Activated T-cell treated with anti-CD3 and anti-CD28 coated beads for 1 hour (primary cell): Measurements from ENCODE around the gene PRSS27.
"Not testable (repeated sequence)": the region's sequence is repeated elsewhere in the genome, so short reads cannot be mapped to it uniquely, and the experiment has no call there.

ENCODE experiments used
- DNase-seq: peaks from one replicate; pipeline ENCODE4 v3.0.0-alpha.2; 2020; ENCODE audit warnings: low read depth

Gene PRSS27

DNA sequence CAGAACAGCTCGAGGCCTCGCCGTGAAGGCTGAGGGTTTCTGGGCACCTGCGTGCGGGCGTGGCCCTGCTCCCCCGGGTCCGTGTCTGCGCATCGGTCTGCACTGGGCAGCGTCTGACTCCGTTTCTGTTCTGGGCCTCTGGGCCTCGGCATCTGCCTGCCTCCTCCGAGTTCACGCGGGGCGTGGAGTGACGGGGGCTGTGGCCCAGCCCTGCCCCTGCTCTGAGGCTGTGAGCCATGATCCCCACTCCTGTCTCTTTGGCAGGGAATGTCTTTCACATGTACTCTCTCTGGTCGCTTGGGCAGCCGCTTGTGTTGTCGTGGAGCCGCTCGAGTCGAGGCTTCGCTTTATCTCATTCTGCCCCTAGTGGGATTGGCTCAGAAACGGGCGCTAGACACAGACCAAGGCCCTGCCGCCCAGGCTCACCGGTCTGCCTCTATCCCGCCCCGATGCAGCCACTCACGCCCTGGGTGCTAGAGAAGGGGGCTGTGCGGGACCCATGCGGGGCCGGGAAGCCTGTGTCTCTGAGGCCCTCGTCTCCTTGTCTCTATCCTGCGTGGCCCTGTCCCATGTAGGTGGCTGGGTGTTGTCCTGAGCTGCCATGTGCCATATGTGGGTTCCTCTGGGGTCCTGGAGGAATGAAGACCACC lies 23.3 kb downstream of the PRSS27 start:
- DNase-seq: not testable (repeated sequence)

DNA sequence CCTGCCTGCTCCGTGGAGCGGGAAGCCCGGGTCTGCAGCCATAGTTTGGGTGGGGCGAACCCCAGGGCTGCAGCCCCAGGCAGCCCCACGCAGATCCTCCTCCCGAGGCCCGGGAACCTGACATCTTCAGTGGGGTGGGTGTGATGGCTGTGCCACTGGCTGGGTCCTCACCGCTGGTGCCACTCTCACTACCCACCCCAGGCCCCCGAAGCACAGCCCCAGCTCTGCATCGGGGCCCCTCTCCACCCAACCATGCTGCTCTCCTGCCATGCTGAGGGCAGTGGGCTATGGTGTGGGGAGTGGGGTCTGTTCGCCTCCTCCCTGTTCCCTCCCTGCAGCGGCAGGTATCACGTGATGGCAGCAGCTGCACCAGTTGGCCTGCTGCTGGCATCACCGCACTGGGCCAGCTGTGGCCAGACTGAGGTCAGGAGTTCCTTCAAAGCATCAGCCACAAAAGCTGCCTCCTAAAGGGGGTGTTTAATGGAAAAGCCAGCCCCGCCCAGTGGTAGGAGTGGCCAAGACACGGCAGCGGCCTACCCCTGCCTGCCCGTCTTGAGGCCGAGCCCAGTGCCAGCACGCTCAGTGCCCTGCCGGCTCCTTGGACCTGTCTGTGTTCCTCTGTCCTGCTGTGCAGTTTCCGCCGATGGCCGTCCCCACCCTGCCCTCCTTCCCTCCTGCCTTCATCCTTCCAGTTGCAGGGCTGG lies 26.9 kb downstream of the PRSS27 start:
- no peak for DNase-seq

DNA sequence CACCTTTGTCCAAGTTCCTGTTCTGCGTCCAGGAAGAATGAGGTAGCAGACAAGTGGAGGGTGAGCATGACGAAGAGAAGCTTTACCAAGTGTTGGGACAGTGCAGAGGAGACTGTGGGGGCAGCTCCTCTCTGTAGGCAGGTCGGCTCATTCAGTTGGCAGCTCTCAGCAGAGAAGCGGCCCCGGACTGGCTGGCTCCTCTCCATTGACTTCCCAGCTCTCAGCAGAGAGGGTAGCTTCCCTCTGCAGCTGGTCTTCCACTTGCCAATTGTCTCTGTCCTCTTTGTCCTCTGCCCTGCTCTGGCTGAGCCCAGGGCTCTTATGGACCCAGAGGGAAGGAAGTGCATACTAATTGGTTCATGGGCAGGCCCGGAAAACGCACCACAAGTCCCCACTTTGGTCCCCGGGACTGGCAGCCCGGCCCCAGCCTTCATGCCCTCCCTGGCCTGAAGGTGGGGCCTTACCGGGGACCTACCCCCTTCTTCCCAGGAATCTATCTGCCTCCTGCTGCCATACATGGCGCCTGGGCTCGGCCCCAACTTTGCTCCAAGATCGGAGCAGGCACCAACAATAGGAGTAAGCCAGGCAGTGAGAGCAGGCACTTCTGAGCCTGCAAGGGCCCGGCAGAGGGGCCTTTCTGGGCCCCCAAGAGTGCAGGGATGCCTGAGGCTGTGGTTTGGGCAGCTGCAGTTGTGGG lies 27.6 kb downstream of the PRSS27 start:
- no peak for DNase-seq

DNA sequence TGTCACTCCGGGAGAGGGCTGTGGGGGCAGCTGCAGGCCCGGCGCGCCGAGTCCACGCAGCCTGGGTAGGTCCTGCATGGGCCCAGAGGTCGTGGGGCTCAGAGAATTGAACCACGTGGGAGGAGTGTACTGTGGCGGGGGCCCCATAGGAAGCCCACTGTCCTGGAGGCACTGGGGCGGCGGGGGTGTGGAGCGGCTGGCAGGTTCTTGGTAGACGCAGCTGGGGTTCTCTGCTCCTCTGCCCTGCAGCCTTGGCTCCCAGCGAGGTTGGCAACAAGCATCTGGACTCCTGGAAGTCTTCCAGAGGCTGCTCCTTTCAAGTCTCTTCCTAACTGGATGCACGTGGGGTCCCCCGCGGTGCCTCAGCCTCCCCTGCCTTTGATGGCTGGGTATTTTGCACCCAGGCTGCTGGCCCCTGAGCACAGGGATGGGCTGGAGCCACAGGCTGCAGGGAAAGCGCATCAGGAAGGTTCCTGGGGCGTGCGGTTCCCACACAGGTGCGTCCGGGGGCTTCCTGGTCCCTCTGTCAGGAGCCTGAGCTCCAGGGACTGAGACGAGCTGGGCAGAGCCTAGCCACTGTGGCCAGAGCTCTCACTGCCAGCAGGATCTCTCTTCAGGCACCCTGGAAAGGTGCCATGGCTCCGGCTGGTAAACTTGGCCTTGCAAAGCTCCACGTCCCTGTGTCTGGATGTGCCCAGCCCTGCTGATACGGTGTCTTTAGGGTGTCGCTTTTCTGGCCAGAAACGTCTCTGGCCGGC lies 28.4 kb downstream of the PRSS27 start:
- no peak for DNase-seq

DNA sequence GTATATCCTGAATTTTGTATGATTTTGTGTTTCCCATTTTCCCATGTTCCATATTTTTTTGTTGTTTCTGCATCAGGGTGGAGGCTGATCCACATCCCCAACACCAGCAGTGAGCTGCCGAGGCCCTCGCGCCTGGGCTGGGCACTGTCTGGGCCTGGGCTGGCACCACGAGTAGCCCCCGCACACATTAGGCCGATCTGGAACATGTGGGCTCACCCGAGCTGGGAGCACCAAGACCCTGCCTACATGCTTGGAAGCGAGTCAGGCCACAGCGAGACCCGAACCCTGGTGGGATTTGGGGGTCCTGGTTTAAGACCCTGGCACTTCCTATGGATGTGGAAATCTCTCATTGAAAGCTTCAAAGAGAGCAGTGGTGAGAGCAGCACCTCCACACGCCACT lies 29.2 kb downstream of the PRSS27 start:
- no peak for DNase-seq

DNA sequence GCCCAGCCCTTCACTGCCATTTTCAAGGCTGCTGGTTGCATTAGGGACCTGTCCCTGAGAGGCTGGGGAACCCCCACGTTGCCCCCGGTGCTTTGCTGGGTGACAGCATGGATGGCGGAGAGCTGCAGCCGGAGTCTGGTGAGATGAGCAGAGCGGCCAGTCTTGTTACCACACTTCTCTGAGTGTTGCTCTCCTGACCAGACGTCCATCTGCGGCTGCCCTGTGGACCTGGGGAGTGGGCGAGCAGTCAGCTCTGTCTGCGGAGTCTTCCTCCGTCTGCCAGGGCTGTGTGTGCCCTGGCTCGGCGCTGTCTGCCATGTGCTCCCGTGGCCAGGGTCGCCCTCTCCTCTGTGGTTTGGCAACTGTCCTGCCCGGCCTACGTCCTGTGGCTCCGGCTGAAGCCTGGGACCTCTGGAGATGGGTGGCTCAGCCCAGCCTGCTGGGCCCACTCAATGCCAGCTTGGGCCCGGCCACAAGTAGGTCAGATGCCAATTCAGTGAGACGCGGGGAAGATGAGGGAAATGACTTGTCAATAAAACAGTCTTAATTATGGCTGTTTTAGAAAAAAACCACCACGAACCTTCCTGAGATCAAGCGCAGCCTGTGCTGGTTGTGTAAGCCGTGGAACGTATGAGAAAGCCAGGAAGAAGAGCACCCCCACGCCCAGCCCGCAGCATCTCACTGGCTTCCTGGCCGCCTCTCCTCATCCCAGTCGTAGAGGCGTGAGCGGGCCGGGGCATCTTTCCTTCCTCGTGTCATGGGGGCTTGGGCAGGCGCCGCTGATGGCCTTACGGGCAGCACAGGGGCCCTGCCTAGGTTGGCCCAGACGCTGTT lies 29.8 kb downstream of the PRSS27 start:
- DNase-seq: no peak

DNA sequence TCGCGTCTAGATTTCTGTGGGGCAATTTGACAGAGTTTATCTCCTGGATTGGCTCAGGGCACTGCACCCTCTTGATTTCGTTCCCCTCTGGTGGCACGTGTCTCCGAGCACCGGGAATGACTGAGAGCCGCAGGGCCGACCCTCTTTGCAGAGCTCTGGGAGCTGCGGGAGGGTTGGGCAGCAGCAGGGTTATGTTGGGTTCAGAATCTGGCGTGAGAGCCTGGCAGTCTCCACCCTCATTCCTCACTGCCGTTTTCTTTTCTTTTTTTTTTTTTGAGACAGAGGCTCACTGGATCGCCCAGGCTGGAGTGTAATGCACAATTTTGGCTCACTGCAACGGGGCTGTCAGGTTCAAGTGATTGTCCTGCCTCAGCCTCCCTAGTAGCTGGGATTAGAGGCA lies 30.6 kb downstream of the PRSS27 start:
- not testable (repeated sequence) for DNase-seq

DNA sequence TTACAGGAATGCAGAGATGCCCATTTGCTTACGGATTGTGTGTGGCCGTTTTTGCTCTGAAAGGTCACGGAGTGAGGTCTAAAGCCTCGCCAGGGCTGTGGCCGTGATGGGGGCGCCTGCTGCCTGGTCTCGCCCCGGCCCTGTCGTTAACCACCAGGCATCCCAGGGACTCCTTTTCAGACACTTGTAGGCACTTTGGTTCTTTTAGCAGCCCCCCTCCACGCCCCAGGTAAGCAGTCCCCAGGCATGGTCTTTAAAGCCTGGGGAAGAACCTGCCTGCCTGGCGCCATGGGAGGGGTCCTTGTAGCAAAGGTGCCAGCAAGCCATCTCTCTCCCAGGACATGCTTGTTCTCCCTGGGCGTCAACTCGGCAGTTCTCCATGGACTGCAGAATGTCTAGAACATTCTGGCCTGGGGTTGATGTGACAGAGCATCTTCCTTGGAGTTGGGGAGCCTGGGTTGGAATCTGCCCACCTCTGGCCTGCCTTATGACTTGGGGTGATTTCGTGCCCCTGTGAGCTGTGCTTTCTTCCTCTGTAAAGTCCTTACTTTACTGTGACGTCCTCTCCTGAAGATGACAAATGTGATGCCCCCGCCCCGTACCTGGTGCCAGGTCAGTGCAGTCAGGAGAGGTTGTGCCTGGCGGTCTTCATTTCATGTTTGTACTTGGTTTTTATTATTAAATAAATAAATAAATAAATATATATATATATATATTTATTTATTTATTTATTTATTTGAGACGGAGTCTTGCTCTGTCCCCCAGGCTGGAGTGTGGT lies 32.3 kb downstream of the PRSS27 start:
- no peak for DNase-seq

DNA sequence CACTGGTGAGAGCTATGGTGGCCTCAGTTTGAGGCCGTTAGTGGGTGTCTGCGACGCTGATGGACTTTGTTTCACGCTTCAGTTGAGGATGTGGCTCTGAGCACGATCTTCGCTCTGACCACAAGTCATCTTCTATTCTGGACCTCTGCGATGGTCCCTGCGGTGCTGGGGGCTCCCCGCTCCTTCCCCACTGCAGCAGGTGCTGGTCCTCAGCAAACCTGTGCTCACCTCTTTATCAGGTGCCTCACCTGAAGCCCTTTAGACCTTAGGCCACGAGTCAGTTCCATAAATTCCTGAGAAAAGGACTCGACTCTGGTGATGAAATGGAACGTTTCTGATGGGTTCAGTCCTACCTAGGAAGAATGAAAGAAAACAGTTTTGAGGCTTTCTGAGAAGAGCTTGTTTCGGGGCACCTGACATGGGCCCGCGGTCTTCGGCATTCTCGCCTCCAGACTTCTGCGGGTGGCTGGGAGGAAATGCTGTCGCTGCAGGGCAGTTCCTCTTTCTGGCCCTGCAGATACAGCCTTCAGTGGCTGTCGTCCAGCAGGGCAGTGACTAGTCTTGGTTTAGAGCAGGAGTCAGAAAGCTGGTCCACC lies 33.0 kb downstream of the PRSS27 start:
- no peak for DNase-seq

DNA sequence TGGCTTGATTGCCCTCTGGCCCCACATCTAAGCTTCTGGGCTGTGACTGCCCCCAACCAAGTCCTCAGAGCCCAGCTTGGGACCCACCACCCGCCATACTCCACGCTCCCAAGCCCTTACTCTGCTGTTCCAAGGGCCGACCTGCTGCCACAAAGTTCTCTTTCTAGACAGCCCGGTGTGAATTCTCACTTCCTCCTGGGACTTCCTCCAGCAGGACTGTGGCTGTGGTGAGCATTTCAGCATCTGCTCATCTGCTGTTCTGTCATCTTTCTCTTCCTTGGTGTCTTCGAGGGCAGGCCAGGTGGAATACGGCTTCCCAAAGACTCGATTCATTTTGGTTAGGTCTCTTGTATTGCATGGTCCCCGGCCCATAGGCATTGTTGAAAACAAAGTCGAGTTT lies 33.9 kb downstream of the PRSS27 start:
- DNase-seq: not testable (repeated sequence)

DNA sequence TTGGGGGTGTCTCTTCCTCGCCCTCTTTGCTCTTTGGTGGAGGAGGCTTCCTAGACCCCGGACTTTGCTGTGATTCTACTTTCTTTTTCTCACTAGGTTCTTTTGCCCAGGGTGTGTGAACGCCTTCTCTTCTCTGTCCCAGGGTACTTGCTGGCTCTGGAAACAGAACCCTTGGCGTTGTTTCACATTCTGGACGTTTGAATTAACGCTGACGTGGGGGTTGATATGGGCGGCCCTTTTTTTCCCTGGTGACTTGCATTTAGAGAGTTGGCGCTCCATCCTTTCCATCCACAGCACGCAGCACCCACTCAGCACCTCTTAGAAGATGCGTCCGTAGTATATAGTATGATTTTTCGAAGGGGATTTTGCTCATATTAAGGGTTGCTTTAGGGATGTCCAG lies 37.0 kb downstream of the PRSS27 start:
- not testable (repeated sequence) for DNase-seq

DNA sequence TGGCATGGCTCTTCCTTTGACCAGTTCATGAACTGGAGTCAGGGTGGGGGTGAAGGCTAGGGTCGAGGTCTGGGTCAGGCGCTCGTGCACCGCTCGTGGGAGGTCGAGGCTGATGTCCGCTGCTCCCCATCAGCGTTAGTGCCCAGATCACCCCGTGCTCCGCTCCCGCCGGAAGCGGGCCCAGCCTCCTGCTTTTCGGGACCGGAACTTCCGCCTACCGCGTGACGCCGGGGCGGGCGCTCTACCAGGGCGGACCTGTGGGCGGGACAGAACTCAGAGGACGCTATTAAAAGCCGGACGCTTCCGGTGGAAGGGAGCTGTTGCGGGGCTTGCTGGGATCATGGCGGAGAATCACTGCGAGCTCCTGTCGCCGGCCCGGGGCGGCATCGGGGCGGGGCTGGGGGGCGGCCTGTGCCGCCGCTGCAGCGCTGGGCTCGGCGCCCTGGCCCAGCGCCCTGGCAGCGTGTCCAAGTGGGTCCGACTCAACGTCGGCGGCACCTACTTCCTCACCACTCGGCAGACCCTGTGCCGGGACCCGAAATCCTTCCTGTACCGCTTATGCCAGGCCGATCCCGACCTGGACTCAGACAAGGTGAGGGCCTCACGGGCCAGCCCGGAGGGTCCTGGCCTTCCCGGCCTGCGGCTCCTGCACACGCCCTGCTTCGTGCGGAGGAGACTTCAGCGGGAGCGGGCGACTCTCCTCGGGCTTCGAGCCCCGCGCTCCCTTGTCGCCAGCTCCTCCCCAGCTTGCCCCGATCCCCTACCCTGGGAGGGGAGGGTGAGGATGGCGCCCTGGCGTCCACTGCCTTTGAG lies 37.6 kb downstream of the PRSS27 start, which contains the start of gene KCTD5:
Gene KCTD5, plus strand, starts transcription at position 315 of the 813 bp plus-strand sequence. Its CDS starts 26 bp downstream, at position 341.
- DNase-seq: peak; percentile 91

DNA sequence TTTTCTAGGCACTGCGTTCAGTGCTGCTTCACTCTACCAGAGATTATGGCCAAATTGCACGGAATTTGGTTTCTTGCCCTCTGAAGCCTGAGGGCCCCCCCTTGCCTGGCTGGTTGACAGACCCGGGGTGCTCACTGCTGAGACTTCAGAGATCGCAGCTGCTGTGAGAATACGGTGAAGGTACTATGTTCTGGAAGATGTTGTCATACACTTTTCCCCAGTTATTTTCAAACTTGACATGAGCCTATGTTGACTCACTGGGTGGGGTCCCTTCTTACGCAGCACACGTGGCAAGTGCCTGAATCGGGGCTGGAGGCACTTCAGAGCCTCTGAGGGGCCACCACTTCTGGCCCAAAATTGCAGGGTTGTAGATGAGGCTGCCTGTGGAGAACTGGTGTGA lies 39.7 kb downstream of the PRSS27 start:
- not testable (repeated sequence) for DNase-seq

DNA sequence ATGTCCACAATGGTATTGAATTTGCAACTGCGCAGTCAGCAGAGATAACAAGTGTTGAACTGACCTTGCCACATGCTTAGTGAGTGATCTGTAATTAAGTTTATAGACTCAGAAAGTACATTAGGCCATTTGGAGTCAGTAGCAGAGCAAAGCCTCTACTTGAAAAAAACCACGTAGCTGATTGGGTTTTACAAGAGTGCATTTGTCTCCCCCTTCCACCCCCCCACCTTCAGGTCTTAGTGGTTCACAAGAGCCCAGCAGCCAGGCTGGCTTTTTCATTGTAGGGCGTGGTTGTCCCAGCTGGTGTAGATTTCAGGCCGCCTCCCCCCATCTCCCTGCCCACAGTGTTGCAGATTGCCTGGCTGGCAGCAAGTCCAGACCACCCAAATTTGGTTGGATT lies 40.1 kb downstream of the PRSS27 start:
- DNase-seq: not testable (repeated sequence)

DNA sequence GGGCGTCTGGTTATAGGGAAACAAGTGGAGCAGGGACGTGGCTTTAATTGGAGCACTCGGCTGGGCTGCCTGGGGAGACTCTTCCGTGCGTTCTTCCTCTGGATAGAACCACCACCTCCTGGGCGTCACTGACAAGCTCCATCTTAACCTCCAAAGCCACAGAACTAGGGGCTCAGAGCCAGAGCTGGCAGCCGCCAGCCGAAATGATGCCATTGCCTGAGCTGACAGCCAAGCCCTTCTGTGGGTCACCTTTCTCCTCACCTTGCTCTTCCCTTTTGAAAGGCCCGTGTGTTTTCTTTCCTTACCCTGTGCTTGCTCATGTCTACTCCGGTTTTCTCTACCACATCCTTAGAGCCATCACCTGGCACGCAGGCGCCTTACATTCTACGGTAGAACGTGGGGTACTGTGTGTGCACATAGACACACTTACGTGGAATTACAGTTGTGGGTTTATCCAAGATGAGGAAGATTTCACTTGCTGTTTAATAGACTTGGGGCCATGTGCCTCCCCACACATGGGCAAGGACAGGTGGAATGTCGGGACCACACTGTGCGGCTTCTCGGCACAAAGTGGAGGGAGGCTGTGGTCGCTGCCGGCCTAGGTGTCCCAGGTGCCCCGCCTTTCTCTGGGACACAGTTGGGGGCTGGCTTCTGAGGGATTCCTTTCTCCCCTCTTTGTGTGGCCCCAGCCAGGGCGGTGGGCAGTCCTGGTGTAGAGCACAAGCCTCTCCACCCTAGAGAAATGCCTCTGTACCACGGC lies 41.6 kb downstream of the PRSS27 start:
- not testable (repeated sequence) for DNase-seq

DNA sequence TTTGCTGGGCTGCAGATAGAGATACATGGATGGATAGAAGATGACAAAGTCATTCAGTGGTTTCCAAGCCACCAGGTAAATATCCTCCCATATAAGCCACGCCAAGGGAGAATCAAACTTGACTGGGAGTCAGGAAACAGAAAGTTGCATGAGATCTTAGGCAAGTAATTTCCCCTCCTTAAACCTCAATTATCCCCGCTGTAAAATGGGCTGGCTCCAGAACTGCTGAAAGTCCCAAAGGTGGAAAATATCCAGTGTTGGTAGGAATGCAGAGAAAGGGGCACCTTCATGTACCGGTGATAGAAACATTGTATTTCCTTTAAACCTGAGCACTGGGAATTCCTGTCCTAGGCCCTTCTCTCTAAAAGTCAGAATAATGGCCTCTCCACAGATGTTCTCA lies 43.1 kb downstream of the PRSS27 start:
- DNase-seq: not testable (repeated sequence)

DNA sequence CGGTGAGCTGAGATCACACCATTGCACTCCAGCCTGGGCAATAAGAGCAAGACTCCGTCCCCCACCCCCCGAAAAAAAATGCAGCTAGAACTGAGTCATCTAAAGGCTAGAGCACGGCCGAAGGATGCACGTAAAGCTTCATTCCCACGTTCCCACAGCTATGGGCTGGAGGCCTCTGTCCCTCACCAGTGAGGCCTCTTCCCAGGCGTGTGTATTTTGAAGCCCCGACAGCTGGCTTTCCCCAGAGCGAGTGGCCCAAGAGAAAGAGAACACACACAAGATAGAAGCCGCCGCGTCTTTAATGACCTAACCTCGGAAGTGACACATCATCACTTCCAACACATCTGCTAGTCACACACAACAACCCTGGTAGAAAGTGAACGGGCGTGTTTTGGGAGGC lies 44.3 kb downstream of the PRSS27 start:
- no peak for DNase-seq

DNA sequence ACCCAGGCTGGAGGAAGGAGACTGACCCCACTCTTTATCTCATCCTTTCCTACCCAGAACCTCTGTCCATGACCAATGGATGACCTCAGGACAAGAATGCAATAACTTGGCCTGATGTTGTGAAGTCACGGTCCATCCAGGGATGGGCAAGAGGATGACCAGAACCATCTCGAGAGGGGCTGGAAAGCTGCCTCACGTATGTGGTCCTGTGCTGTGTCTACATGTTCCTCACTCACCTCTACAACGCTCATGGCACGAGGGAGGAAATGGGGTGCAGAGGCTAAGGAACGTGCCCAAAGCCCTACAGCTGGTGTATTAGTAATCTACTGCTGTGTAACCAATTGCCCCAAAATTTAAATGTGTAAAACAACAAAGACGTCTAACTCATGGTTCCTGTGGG lies 45.0 kb downstream of the PRSS27 start:
- no peak for DNase-seq
